WTC11 (cell line): ENCODE measurements around the gene BMPR1B. TPM values are rescaled to one million over a fixed set of nuclear protein-coding genes. Genes with fewer than 3 reads are reported as not detected.

Experiments used
- ATAC-seq: fragments of 200-7000 bp; cut with Tn5 transposase; 2 replicates; pipeline ENCODE4 v1.10.0; 2021; ENCODE audit warnings: mild to moderate bottlenecking, moderate library complexity
- CTCF ChIA-PET: fragments of 300-600 bp; sonication (Branson Sonifier 250); formaldehyde crosslinking; loops from one replicate; lab custom pipeline; 2021; ENCODE audit warnings: antibody characterized with exemption; lab: Charles Lee
- POLR2A ChIA-PET: fragments of 350-600 bp; sonication (Branson Sonifier 250); formaldehyde crosslinking; loops from one replicate; lab custom pipeline; 2021; ENCODE audit warnings: antibody characterized with exemption; lab: Charles Lee
- DNase-seq: peaks from one replicate; pipeline ENCODE4 v3.0.0; 2021; ENCODE audit warnings: low spot score
- H3K27ac Mint-ChIP-seq: 2 replicates; pipeline ENCODE4 v1.8.0; 2021; ENCODE audit warnings: mixed read lengths
- H3K27me3 Mint-ChIP-seq: 2 replicates; pipeline ENCODE4 v1.8.0; 2021; ENCODE audit warnings: low read depth, mild to moderate bottlenecking, moderate library complexity, mixed read lengths
- H3K36me3 Mint-ChIP-seq: 2 replicates; pipeline ENCODE4 v1.8.0; 2021; ENCODE audit warnings: mixed read lengths
- H3K4me1 Mint-ChIP-seq: 2 replicates; pipeline ENCODE4 v1.8.0; 2022; ENCODE audit warnings: mixed read lengths
- H3K4me3 Mint-ChIP-seq: 2 replicates; pipeline ENCODE4 v1.8.0; 2021; ENCODE audit warnings: mild to moderate bottlenecking, moderate library complexity, mixed read lengths
- H3K9me3 Mint-ChIP-seq: 2 replicates; pipeline ENCODE4 v1.8.0; 2021; ENCODE audit warnings: mixed read lengths
- ATF3 ChIP-seq: sonication (generic); formaldehyde crosslinking; conservative IDR thresholded peaks from 2 replicates; pipeline ENCODE4 v1.8.1; 2022; ENCODE audit warnings: mild to moderate bottlenecking, missing genetic modification reagents
- CREB1 ChIP-seq: sonication (generic); formaldehyde crosslinking; IDR thresholded peaks from 2 replicates; pipeline ENCODE4 v1.8.0; 2023; ENCODE audit warnings: mild to moderate bottlenecking, missing genetic modification reagents
- E2F5 ChIP-seq: sonication (generic); formaldehyde crosslinking; IDR thresholded peaks from 2 replicates; pipeline ENCODE4 v1.8.1; 2022; ENCODE audit warnings: mild to moderate bottlenecking, moderate library complexity, missing genetic modification reagents
- FOXK1 ChIP-seq: sonication (generic); formaldehyde crosslinking; IDR thresholded peaks from 2 replicates; pipeline ENCODE4 v1.8.0; 2022; ENCODE audit warnings: mild to moderate bottlenecking, moderate library complexity, missing genetic modification reagents
- GABPB1 ChIP-seq: sonication (generic); formaldehyde crosslinking; IDR thresholded peaks from 2 replicates; pipeline ENCODE4 v1.8.1; 2023; ENCODE audit warnings: mild to moderate bottlenecking, missing genetic modification reagents
- JAZF1 ChIP-seq: fragments of 250-450 bp; sonication (Bioruptor Pico); IDR thresholded peaks from 2 replicates; pipeline ENCODE4 v1.9.0; 2021; ENCODE audit warnings: moderate library complexity, mild to moderate bottlenecking, inconsistent platforms
- JUN ChIP-seq: sonication (generic); formaldehyde crosslinking; IDR thresholded peaks from 2 replicates; pipeline ENCODE4 v1.8.0; 2023; ENCODE audit warnings: mild to moderate bottlenecking, missing genetic modification reagents
- NFE2L1 ChIP-seq: sonication (generic); formaldehyde crosslinking; IDR thresholded peaks from 2 replicates; pipeline ENCODE4 v1.8.1; 2023; ENCODE audit warnings: missing genetic modification reagents
- SOX15 ChIP-seq: fragments of 250-450 bp; sonication (Bioruptor Pico); IDR thresholded peaks from 2 replicates; pipeline ENCODE4 v1.9.0; 2021; ENCODE audit warnings: mild to moderate bottlenecking
- ZNF138 ChIP-seq: sonication (generic); formaldehyde crosslinking; conservative IDR thresholded peaks from 2 replicates; pipeline ENCODE4 v1.8.1; 2022; ENCODE audit warnings: mild to moderate bottlenecking, moderate library complexity, missing genetic modification reagents
- total RNA-seq: library from RNA; stranded (reverse); gene quantifications from 3 replicates; pipeline ENCODE4 v1.2.3, GENCODE V29; 2021
- TF ChIP-seq, protein P1 (sequence below): fragments of 250-450 bp; sonication (Bioruptor Pico); IDR thresholded peaks from 2 replicates; pipeline ENCODE4 v1.8.0; 2021; ENCODE audit warnings: mild to moderate bottlenecking
- TF ChIP-seq, protein P2 (sequence below): fragments of 200-600 bp; IDR thresholded peaks from 2 replicates; pipeline ENCODE4 v1.8.0; 2022; ENCODE audit warnings: antibody characterized with exemption
- TF ChIP-seq, protein P3 (sequence below): fragments of 250-450 bp; sonication (Bioruptor Pico); IDR thresholded peaks from 2 replicates; pipeline ENCODE4 v1.9.0; 2021; ENCODE audit warnings: mild to moderate bottlenecking, borderline replicate concordance
- TF ChIP-seq, protein P4 (sequence below): sonication (generic); formaldehyde crosslinking; IDR thresholded peaks from 2 replicates; pipeline ENCODE4 v1.8.0; 2022; ENCODE audit warnings: missing genetic modification reagents

The BMPR1B gene
- total RNA-seq, 1 experiment from 2014 or later = 0.77 TPM

- H3K4me3 Mint-ChIP-seq = no peak overlapping the region
- H3K27me3 Mint-ChIP-seq = peaks cover 5% of the 10 kb centered on the region; the same call in 1 of the 2 replicates
- no peak overlapping the region for H3K27ac Mint-ChIP-seq
- ChIA-PET POLR2A (no interaction called here), CTCF (interaction anchor here (0.8 to 1.5 kb wide), 3 partner anchors 23 to 25 kb away, joined by 3 to 4 read pairs (median 4); no protein-coding TSS in a partner anchor)
- peaks cover 14% of the 10 kb centered on the region for H3K9me3 Mint-ChIP-seq
- H3K36me3 Mint-ChIP-seq = peaks cover 16% of the 10 kb centered on the region
- DNase-seq (peak; percentile 54), ATAC-seq (peak; percentile 94)
- TF ChIP-seq JAZF1 = no peak
- TF ChIP-seq, protein P1, sequence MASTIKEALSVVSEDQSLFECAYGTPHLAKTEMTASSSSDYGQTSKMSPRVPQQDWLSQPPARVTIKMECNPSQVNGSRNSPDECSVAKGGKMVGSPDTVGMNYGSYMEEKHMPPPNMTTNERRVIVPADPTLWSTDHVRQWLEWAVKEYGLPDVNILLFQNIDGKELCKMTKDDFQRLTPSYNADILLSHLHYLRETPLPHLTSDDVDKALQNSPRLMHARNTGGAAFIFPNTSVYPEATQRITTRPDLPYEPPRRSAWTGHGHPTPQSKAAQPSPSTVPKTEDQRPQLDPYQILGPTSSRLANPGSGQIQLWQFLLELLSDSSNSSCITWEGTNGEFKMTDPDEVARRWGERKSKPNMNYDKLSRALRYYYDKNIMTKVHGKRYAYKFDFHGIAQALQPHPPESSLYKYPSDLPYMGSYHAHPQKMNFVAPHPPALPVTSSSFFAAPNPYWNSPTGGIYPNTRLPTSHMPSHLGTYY (CRISPR knock-in tag) = no peak
- TF ChIP-seq ATF3 (CRISPR knock-in tag) = no peak
- no peak for TF ChIP-seq GABPB1 (CRISPR knock-in tag)
- TF ChIP-seq JUN (CRISPR knock-in tag) = no peak
- TF ChIP-seq ZNF138 = no peak
- TF ChIP-seq, protein P2, sequence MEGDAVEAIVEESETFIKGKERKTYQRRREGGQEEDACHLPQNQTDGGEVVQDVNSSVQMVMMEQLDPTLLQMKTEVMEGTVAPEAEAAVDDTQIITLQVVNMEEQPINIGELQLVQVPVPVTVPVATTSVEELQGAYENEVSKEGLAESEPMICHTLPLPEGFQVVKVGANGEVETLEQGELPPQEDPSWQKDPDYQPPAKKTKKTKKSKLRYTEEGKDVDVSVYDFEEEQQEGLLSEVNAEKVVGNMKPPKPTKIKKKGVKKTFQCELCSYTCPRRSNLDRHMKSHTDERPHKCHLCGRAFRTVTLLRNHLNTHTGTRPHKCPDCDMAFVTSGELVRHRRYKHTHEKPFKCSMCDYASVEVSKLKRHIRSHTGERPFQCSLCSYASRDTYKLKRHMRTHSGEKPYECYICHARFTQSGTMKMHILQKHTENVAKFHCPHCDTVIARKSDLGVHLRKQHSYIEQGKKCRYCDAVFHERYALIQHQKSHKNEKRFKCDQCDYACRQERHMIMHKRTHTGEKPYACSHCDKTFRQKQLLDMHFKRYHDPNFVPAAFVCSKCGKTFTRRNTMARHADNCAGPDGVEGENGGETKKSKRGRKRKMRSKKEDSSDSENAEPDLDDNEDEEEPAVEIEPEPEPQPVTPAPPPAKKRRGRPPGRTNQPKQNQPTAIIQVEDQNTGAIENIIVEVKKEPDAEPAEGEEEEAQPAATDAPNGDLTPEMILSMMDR = no peak
- TF ChIP-seq, protein P3, sequence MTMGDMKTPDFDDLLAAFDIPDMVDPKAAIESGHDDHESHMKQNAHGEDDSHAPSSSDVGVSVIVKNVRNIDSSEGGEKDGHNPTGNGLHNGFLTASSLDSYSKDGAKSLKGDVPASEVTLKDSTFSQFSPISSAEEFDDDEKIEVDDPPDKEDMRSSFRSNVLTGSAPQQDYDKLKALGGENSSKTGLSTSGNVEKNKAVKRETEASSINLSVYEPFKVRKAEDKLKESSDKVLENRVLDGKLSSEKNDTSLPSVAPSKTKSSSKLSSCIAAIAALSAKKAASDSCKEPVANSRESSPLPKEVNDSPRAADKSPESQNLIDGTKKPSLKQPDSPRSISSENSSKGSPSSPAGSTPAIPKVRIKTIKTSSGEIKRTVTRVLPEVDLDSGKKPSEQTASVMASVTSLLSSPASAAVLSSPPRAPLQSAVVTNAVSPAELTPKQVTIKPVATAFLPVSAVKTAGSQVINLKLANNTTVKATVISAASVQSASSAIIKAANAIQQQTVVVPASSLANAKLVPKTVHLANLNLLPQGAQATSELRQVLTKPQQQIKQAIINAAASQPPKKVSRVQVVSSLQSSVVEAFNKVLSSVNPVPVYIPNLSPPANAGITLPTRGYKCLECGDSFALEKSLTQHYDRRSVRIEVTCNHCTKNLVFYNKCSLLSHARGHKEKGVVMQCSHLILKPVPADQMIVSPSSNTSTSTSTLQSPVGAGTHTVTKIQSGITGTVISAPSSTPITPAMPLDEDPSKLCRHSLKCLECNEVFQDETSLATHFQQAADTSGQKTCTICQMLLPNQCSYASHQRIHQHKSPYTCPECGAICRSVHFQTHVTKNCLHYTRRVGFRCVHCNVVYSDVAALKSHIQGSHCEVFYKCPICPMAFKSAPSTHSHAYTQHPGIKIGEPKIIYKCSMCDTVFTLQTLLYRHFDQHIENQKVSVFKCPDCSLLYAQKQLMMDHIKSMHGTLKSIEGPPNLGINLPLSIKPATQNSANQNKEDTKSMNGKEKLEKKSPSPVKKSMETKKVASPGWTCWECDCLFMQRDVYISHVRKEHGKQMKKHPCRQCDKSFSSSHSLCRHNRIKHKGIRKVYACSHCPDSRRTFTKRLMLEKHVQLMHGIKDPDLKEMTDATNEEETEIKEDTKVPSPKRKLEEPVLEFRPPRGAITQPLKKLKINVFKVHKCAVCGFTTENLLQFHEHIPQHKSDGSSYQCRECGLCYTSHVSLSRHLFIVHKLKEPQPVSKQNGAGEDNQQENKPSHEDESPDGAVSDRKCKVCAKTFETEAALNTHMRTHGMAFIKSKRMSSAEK (CRISPR knock-in tag) = no peak
- TF ChIP-seq CREB1 = no peak
- TF ChIP-seq SOX15 (CRISPR knock-in tag) = no peak
- TF ChIP-seq NFE2L1 (CRISPR knock-in tag) = no peak
- TF ChIP-seq E2F5 (CRISPR knock-in tag) = no peak
- no peak for TF ChIP-seq FOXK1
- TF ChIP-seq, protein P4, sequence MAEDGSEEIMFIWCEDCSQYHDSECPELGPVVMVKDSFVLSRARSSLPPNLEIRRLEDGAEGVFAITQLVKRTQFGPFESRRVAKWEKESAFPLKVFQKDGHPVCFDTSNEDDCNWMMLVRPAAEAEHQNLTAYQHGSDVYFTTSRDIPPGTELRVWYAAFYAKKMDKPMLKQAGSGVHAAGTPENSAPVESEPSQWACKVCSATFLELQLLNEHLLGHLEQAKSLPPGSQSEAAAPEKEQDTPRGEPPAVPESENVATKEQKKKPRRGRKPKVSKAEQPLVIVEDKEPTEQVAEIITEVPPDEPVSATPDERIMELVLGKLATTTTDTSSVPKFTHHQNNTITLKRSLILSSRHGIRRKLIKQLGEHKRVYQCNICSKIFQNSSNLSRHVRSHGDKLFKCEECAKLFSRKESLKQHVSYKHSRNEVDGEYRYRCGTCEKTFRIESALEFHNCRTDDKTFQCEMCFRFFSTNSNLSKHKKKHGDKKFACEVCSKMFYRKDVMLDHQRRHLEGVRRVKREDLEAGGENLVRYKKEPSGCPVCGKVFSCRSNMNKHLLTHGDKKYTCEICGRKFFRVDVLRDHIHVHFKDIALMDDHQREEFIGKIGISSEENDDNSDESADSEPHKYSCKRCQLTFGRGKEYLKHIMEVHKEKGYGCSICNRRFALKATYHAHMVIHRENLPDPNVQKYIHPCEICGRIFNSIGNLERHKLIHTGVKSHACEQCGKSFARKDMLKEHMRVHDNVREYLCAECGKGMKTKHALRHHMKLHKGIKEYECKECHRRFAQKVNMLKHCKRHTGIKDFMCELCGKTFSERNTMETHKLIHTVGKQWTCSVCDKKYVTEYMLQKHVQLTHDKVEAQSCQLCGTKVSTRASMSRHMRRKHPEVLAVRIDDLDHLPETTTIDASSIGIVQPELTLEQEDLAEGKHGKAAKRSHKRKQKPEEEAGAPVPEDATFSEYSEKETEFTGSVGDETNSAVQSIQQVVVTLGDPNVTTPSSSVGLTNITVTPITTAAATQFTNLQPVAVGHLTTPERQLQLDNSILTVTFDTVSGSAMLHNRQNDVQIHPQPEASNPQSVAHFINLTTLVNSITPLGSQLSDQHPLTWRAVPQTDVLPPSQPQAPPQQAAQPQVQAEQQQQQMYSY = no peak
- H3K4me1 Mint-ChIP-seq = peaks cover 15% of the 10 kb centered on the region
Observed at GRCh38 chr4:95181243-95181995, 423.7 kb downstream of the BMPR1B start.
